HepG2 (cell line): Measurements from ENCODE around the gene TTBK2.

Experiments
- BHLHE40 ChIP-seq: IDR thresholded peaks from 2 replicates; pipeline ENCODE4 v1.6.1; 2011; ENCODE audit warnings: low read length, improper control_type of control experiment
- EZH2 ChIP-seq: conservative IDR thresholded peaks from 2 replicates; pipeline ENCODE4 v1.6.1; 2012; ENCODE audit warnings: mild to moderate bottlenecking, low read depth, low read length, moderate library complexity
- NCOR1 ChIP-seq: fragments of 200-600 bp; sonication (generic); IDR thresholded peaks from 2 replicates; pipeline ENCODE4 v1.7.0; 2017; ENCODE audit warnings: antibody characterized with exemption, low read length, borderline replicate concordance
- NFRKB ChIP-seq: fragments of 450-650 bp; IDR thresholded peaks from 2 replicates; pipeline ENCODE4 v1.6.1; 2017
- PHB2 ChIP-seq: fragments of 450-650 bp; IDR thresholded peaks from 2 replicates; pipeline ENCODE4 v1.6.1; 2018; ENCODE audit not compliant: partially characterized antibody
- POLR2A ChIP-seq, 2 experiments: IDR thresholded peaks; 2 replicates each; pipeline ENCODE4 v1.6.1; 2011; ENCODE audit warnings: low read depth in 2 of 2, low read length in 2 of 2, mild to moderate bottlenecking in 1 of 2, moderate library complexity in 1 of 2; ENCODE audit not compliant: insufficient read depth in 1 of 2
- SMAD3 ChIP-seq: sonication (generic); formaldehyde crosslinking; IDR thresholded peaks from 2 replicates; pipeline ENCODE4 v1.4.0; 2020; ENCODE audit warnings: missing genetic modification reagents
- ZNF432 ChIP-seq: sonication (generic); formaldehyde crosslinking; IDR thresholded peaks from 2 replicates; pipeline ENCODE4 v1.5.0; 2020; ENCODE audit warnings: missing genetic modification reagents, mild to moderate bottlenecking, borderline replicate concordance
- ZNF772 ChIP-seq: sonication (generic); formaldehyde crosslinking; IDR thresholded peaks from 2 replicates; pipeline ENCODE4 v1.5.0; 2020; ENCODE audit warnings: mild to moderate bottlenecking, missing genetic modification reagents
- TF ChIP-seq, protein P1 (sequence below): sonication (generic); formaldehyde crosslinking; IDR thresholded peaks from 2 replicates; pipeline ENCODE4 v1.5.0; 2020; ENCODE audit warnings: mild to moderate bottlenecking, missing genetic modification reagents, moderate library complexity
- TF ChIP-seq, protein P2 (sequence below): sonication (generic); formaldehyde crosslinking; IDR thresholded peaks from 2 replicates; pipeline ENCODE4 v1.4.0; 2020; ENCODE audit warnings: mild to moderate bottlenecking, missing genetic modification reagents
- TF ChIP-seq, protein P3 (sequence below): sonication (generic); formaldehyde crosslinking; IDR thresholded peaks from 2 replicates; pipeline ENCODE4 v1.4.0; 2020; ENCODE audit warnings: missing genetic modification reagents, mild to moderate bottlenecking, borderline replicate concordance

DNA sequence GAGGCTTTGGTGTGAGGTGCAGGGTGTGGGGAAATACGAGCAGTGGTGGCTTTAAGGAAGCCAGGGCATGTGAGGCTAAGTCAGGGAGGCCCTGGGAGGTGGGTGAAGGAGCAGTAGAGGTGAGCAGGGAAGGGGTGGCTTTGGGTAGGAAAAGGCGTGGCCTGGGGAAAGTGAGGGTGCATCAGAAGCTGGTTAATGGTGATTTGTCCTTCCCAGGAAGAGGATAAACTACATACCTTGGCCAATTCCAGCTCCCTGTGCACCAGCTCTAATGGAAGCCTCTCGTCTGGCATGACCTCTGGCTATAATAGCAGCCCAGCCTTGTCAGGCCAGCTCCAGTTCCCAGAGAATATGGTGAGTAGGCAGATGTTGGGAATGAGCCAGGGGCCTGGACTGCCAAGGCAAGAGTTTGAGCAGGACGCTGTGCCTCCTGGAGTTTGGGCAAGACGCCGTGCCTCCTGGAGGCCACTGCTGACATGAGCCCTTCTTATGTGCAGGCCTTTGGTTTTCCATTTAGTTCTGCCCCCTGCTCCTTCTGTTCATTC is 225.0 kb downstream of the TTBK2 start:
- TF ChIP-seq, protein P1, sequence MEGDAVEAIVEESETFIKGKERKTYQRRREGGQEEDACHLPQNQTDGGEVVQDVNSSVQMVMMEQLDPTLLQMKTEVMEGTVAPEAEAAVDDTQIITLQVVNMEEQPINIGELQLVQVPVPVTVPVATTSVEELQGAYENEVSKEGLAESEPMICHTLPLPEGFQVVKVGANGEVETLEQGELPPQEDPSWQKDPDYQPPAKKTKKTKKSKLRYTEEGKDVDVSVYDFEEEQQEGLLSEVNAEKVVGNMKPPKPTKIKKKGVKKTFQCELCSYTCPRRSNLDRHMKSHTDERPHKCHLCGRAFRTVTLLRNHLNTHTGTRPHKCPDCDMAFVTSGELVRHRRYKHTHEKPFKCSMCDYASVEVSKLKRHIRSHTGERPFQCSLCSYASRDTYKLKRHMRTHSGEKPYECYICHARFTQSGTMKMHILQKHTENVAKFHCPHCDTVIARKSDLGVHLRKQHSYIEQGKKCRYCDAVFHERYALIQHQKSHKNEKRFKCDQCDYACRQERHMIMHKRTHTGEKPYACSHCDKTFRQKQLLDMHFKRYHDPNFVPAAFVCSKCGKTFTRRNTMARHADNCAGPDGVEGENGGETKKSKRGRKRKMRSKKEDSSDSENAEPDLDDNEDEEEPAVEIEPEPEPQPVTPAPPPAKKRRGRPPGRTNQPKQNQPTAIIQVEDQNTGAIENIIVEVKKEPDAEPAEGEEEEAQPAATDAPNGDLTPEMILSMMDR (CRISPR knock-in tag), result no peak
- TF ChIP-seq, protein P2, sequence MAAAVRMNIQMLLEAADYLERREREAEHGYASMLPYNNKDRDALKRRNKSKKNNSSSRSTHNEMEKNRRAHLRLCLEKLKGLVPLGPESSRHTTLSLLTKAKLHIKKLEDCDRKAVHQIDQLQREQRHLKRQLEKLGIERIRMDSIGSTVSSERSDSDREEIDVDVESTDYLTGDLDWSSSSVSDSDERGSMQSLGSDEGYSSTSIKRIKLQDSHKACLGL (CRISPR knock-in tag), result no peak
- no peak for TF ChIP-seq POLR2A (IDR thresholded peaks at IDR 0.05; ENCODE audit: insufficient read depth in 1 of 2, low read depth in 2 of 2, low read length in 2 of 2)
- TF ChIP-seq SMAD3 (CRISPR knock-in tag), result no peak
- no peak for TF ChIP-seq NFRKB
- no peak for TF ChIP-seq NCOR1
- TF ChIP-seq ZNF432 (CRISPR knock-in tag), result no peak
- no peak for TF ChIP-seq EZH2
- TF ChIP-seq, protein P3, sequence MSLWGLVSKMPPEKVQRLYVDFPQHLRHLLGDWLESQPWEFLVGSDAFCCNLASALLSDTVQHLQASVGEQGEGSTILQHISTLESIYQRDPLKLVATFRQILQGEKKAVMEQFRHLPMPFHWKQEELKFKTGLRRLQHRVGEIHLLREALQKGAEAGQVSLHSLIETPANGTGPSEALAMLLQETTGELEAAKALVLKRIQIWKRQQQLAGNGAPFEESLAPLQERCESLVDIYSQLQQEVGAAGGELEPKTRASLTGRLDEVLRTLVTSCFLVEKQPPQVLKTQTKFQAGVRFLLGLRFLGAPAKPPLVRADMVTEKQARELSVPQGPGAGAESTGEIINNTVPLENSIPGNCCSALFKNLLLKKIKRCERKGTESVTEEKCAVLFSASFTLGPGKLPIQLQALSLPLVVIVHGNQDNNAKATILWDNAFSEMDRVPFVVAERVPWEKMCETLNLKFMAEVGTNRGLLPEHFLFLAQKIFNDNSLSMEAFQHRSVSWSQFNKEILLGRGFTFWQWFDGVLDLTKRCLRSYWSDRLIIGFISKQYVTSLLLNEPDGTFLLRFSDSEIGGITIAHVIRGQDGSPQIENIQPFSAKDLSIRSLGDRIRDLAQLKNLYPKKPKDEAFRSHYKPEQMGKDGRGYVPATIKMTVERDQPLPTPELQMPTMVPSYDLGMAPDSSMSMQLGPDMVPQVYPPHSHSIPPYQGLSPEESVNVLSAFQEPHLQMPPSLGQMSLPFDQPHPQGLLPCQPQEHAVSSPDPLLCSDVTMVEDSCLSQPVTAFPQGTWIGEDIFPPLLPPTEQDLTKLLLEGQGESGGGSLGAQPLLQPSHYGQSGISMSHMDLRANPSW (CRISPR knock-in tag), result no peak
- no peak for TF ChIP-seq PHB2
- no peak for TF ChIP-seq BHLHE40
- no peak for TF ChIP-seq ZNF772 (CRISPR knock-in tag)
